ENCODE measurements around the gene PLXDC1.

- TF ChIP-seq CTCF (IDR thresholded peaks at IDR 0.05 in 4 of 5, conservative IDR thresholded peaks at IDR 0.05 in 1 of 5) (no peak), POLR2A (IDR thresholded peaks at IDR 0.05) (no peak)
Observed at GRCh38 chr17:39139561-39139960, 11.9 kb downstream of the PLXDC1 start.

Measured in gastrocnemius medialis (tissue), 4 donors.